ENCODE data around the gene F5. TPM values are rescaled to one million over a fixed set of nuclear protein-coding genes. Genes with fewer than 3 reads are reported as not detected.
"Not testable (repeated sequence)": the region's sequence is repeated elsewhere in the genome, so short reads cannot be mapped to it uniquely, and the experiment has no call there.

The F5 gene
- total RNA-seq, 1 donor from 2014 or later: 1.0 TPM

DNA sequence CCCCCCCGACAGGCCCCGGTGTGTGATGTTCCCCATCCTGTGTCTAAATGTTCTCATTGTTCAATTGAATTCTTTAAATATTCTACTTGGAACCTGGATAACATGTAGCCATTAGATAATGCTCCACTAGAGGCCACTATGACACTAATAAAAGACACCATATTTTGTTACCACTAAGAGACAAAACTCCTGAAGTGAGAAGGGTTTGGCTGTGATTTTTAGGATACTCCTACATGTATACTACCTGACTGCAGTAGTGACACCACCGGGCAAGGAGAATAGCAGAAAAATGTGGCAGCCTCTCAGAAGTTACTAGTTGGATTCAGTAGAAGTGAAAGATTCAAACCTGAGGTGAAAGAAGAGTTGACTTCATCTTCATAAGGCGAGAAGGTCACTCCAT is 36.0 kb downstream of the F5 start:
- Histone ChIP-seq H3K36me3 (ENCODE audit: control insufficient read depth in 3 of 3, insufficient read depth in 3 of 3, low read length in 3 of 3) (no peaks in the 10 kb centered on the region), H3K27ac (ENCODE audit: low read depth, low read length) (no peak overlapping the region), H3K4me1 (ENCODE audit: control insufficient read depth in 3 of 3, insufficient read depth in 3 of 3, low read length in 3 of 3) (no peaks in the 10 kb centered on the region), H3K27me3 (ENCODE audit: control insufficient read depth in 3 of 3, insufficient read depth in 3 of 3, low read length in 3 of 3) (no peaks in the 10 kb centered on the region), H3K9me3 (ENCODE audit: control insufficient read depth in 3 of 3, low read length in 3 of 3) (no peaks in the 10 kb centered on the region), H3K4me3 (ENCODE audit: low read length in 3 of 3) (no peak overlapping the region), H3K9ac (ENCODE audit: low read depth in 1 of 3, low read length in 3 of 3) (no peak overlapping the region)

DNA sequence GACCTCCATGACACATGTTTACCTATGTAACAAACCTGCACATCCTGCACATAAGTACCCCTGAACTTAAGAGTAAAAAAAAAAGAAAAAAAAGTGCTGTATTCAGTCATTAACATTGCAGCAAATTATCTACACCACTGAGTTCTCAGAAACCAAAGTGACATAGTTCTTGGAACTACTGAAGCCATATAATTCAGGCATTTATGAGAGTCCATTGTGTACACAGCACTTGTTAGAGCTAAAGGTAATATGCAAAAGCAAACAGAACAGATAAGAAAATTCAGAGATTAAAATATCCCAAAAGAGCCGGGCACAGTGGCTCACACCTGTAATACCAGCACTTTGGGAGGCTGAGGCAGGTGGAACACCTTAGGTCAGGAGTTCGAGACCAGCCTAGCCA is 38.0 kb downstream of the F5 start:
- no peaks in the 10 kb centered on the region for H3K36me3 ChIP-seq (ENCODE audit: control insufficient read depth in 3 of 3, insufficient read depth in 3 of 3, low read length in 3 of 3)
- H3K4me1 ChIP-seq (ENCODE audit: control insufficient read depth in 3 of 3, insufficient read depth in 3 of 3, low read length in 3 of 3): no peaks in the 10 kb centered on the region
- H3K4me3 ChIP-seq (ENCODE audit: low read length in 3 of 3): no peak overlapping the region
- no peaks in the 10 kb centered on the region for H3K27me3 ChIP-seq (ENCODE audit: control insufficient read depth in 3 of 3, insufficient read depth in 3 of 3, low read length in 3 of 3)
- no peak overlapping the region for H3K9ac ChIP-seq (ENCODE audit: low read depth in 1 of 3, low read length in 3 of 3)
- H3K9me3 ChIP-seq (ENCODE audit: control insufficient read depth in 3 of 3, low read length in 3 of 3): no peaks in the 10 kb centered on the region
- H3K27ac ChIP-seq (ENCODE audit: low read depth, low read length): no peak overlapping the region

DNA sequence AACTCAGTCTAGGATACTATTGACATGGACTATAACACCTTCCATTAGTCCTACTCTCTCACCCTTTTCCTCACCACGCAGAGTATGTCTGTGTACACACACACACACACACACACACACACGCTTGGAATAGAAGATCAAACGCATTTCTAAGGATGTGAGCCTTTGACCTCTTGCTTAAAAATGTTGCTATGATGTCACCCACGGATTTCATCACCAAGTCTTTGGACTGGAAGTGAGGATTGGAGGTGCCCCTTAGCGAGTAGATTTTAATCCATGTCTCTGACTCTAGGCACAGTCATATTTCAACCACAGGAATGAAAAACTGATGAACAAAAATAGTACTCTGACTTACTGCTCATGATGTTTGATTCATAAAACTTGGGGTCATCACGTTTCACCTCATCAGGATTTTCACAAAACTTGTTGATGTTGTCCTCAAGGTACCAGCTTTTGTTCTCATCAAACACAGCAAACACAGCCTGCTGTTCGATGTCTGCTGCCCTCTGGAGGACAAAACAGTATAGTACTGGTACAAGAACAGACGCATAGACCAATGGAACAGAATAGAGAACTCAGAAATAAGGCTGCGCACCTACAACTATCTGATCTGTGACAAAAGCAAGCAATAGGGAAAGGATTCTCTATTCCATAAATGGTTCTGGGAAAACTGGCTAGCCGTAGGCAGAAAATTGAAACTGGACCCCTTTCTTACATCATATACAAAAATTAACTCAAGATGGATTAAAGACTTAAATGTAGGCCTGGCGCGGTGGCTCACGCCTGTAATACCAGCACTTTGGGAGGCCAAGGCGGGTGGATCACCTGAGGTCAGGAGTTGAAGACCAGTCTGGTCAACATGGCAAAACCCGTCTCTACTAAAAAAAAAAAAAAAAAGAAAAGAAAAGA is 39.9 kb downstream of the F5 start:
- Histone ChIP-seq H3K4me3 (ENCODE audit: low read length in 3 of 3) (no peak overlapping the region), H3K36me3 (ENCODE audit: control insufficient read depth in 3 of 3, insufficient read depth in 3 of 3, low read length in 3 of 3) (no peaks in the 10 kb centered on the region), H3K4me1 (ENCODE audit: control insufficient read depth in 3 of 3, insufficient read depth in 3 of 3, low read length in 3 of 3) (no peaks in the 10 kb centered on the region), H3K9me3 (ENCODE audit: control insufficient read depth in 3 of 3, low read length in 3 of 3) (no peaks in the 10 kb centered on the region), H3K27me3 (ENCODE audit: control insufficient read depth in 3 of 3, insufficient read depth in 3 of 3, low read length in 3 of 3) (no peaks in the 10 kb centered on the region), H3K27ac (ENCODE audit: low read depth, low read length) (no peak overlapping the region), H3K9ac (ENCODE audit: low read depth in 1 of 3, low read length in 3 of 3) (no peak overlapping the region)

DNA sequence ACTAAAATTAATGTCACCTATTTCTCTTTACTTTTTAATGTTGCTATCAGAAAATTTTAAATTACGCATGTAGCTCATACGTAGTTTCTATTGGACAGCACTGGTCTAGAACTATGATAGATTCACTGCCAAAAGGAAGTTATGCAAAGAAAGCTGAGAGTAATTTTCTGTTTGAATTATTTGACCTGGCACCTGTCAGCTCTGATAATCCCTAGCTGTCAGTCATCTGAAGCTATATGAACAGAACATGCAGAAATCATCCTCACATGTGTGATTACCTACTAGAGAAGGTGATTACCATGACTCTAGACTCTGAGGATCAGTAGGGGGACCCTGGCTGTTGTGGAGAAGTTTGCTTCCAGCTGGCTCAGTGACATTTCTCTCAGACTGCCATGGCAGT is 40.8 kb downstream of the F5 start:
- H3K4me1 ChIP-seq (ENCODE audit: control insufficient read depth in 3 of 3, insufficient read depth in 3 of 3, low read length in 3 of 3): no peaks in the 10 kb centered on the region
- no peak overlapping the region for H3K27ac ChIP-seq (ENCODE audit: low read depth, low read length)
- H3K4me3 ChIP-seq (ENCODE audit: low read length in 3 of 3): no peak overlapping the region
- no peaks in the 10 kb centered on the region for H3K36me3 ChIP-seq (ENCODE audit: control insufficient read depth in 3 of 3, insufficient read depth in 3 of 3, low read length in 3 of 3)
- no peak overlapping the region for H3K9ac ChIP-seq (ENCODE audit: low read depth in 1 of 3, low read length in 3 of 3)
- no peaks in the 10 kb centered on the region for H3K9me3 ChIP-seq (ENCODE audit: control insufficient read depth in 3 of 3, low read length in 3 of 3)
- no peaks in the 10 kb centered on the region for H3K27me3 ChIP-seq (ENCODE audit: control insufficient read depth in 3 of 3, insufficient read depth in 3 of 3, low read length in 3 of 3)

DNA sequence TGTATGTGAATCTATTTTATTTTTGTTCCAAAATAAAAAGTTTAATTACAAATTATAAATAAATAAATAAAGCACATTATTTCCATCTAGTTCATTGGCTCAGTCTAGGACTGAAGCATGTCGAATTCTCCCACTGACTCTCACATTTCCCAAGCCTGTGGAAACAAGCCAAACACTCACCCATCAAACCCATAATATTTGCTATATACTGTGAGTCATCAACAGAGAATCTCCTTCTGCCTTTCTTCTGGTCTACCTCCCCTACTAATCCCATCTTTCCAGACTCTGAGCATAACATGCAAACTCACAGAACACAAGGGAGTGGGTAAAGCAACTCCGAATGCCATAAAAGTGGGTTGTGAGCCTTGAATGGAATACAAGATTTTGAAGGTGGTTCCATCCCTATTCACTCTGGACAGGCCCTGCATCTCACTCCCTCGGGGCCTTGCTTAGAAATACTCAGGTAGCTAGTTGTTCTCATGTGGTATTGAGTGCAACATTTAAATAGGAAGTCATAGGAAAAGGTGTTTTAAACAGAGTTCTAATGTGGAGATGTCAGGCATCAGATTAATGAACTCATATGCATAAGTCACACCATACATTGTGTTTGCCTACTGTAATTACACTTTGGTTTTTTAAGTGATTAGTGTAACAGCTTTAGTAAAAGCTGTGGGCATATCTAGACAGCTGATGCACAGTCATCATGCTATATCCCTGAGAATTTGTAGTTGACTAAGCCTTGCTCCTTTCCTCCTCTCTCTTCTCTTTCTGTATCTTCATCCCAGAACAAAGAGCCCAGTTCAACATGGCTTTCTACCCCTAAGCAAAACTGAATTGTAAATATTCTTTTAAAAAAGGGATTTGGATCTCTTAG is 47.0 kb downstream of the F5 start:
- H3K9ac ChIP-seq (ENCODE audit: low read depth in 1 of 3, low read length in 3 of 3): no peak overlapping the region
- H3K27me3 ChIP-seq (ENCODE audit: control insufficient read depth in 3 of 3, insufficient read depth in 3 of 3, low read length in 3 of 3): no peaks in the 10 kb centered on the region
- no peaks in the 10 kb centered on the region for H3K36me3 ChIP-seq (ENCODE audit: control insufficient read depth in 3 of 3, insufficient read depth in 3 of 3, low read length in 3 of 3)
- H3K4me3 ChIP-seq (ENCODE audit: low read length in 3 of 3): no peak overlapping the region
- H3K9me3 ChIP-seq (ENCODE audit: control insufficient read depth in 3 of 3, low read length in 3 of 3): no peaks in the 10 kb centered on the region
- no peak overlapping the region for H3K27ac ChIP-seq (ENCODE audit: low read depth, low read length)
- no peaks in the 10 kb centered on the region for H3K4me1 ChIP-seq (ENCODE audit: control insufficient read depth in 3 of 3, insufficient read depth in 3 of 3, low read length in 3 of 3)

DNA sequence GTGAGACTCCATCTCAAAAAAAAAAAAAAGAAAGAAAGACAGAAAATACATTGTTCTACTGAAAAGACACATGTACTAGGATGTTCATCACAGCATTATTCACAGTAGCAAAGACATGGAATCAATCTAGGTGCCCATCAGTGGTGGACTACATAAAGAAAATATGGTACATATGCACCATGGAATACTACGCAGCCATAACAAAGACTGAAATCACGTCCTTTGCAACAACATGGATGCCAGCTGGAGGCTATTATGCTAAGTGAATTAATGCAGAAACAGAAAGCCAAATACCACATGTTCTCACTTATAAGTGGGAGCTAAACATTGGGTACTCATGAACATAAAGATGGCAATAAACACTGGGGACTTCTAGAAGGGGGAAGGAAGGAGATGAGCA is 51.6 kb downstream of the F5 start:
- Histone ChIP-seq H3K9ac (ENCODE audit: low read depth in 1 of 3, low read length in 3 of 3) (no peak overlapping the region), H3K27ac (ENCODE audit: low read depth, low read length) (no peak overlapping the region), H3K9me3 (ENCODE audit: control insufficient read depth in 3 of 3, low read length in 3 of 3) (no peaks in the 10 kb centered on the region), H3K36me3 (ENCODE audit: control insufficient read depth in 3 of 3, insufficient read depth in 3 of 3, low read length in 3 of 3) (no peaks in the 10 kb centered on the region), H3K27me3 (ENCODE audit: control insufficient read depth in 3 of 3, insufficient read depth in 3 of 3, low read length in 3 of 3) (no peaks in the 10 kb centered on the region), H3K4me1 (ENCODE audit: control insufficient read depth in 3 of 3, insufficient read depth in 3 of 3, low read length in 3 of 3) (no peaks in the 10 kb centered on the region), H3K4me3 (ENCODE audit: low read length in 3 of 3) (no peak overlapping the region)

DNA sequence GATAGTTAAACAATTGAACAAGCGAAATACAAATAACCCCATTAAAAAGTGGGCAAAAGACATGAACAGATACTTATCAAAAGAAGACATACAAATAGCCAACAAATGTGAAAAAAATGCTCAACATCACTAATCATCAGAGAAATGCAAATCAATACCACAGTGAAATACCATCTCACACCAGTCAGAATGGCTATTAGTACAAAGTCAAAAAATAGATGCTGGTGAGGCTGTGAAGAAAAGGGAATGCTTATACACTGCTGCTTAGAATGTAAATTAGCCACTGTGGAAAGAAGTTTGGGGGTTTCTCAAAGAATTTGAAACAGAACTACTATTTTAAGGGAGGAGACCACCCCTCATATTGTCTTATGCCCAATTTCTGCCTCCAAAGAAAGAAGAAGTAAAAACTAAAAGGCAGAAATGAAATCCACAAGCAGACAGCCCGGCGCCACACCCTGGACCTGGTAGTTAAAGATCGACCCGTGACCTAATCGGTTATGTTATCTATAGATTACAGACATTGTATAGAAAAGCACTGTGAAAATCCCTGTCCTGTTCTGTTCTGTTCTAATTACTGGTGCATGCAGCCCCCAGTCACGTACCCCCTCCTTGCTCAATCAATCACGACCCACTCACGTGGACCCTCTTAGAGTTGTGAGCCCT is 52.6 kb downstream of the F5 start:
- not testable (repeated sequence) for H3K27ac ChIP-seq (ENCODE audit: low read depth, low read length); H3K27me3 ChIP-seq (ENCODE audit: control insufficient read depth in 3 of 3, insufficient read depth in 3 of 3, low read length in 3 of 3); H3K4me3 ChIP-seq (ENCODE audit: low read length in 3 of 3); H3K4me1 ChIP-seq (ENCODE audit: control insufficient read depth in 3 of 3, insufficient read depth in 3 of 3, low read length in 3 of 3); H3K9me3 ChIP-seq (ENCODE audit: control insufficient read depth in 3 of 3, low read length in 3 of 3); H3K36me3 ChIP-seq (ENCODE audit: control insufficient read depth in 3 of 3, insufficient read depth in 3 of 3, low read length in 3 of 3); H3K9ac ChIP-seq (ENCODE audit: low read depth in 1 of 3, low read length in 3 of 3)

DNA sequence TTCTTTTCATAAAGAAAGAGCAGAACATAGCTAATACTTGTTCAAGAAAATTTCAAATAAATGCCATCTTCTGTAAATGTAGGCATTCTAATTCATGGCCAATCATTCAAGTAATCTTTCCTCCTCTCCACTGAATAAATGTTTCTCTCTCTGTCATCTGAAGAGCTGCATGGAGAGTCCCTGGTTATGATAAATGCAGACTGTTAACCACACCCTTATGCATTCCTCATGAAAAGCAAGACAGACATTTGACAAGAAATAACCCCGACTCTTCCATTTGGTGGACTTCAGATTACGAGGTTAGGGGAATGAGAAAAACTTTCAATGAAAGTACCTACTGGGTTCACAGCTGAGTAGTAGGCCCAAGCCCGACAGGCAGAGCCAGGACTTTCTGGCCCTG is 55.8 kb downstream of the F5 start:
- Histone ChIP-seq H3K27me3 (ENCODE audit: control insufficient read depth in 3 of 3, insufficient read depth in 3 of 3, low read length in 3 of 3) (no peaks in the 10 kb centered on the region), H3K9me3 (ENCODE audit: control insufficient read depth in 3 of 3, low read length in 3 of 3) (no peaks in the 10 kb centered on the region), H3K9ac (ENCODE audit: low read depth in 1 of 3, low read length in 3 of 3) (no peak overlapping the region), H3K4me1 (ENCODE audit: control insufficient read depth in 3 of 3, insufficient read depth in 3 of 3, low read length in 3 of 3) (peaks cover 0 to 3% (median 0%) of the 10 kb centered on the region in 3 donors), H3K27ac (ENCODE audit: low read depth, low read length) (no peak overlapping the region), H3K36me3 (ENCODE audit: control insufficient read depth in 3 of 3, insufficient read depth in 3 of 3, low read length in 3 of 3) (no peaks in the 10 kb centered on the region), H3K4me3 (ENCODE audit: low read length in 3 of 3) (no peak overlapping the region)

DNA sequence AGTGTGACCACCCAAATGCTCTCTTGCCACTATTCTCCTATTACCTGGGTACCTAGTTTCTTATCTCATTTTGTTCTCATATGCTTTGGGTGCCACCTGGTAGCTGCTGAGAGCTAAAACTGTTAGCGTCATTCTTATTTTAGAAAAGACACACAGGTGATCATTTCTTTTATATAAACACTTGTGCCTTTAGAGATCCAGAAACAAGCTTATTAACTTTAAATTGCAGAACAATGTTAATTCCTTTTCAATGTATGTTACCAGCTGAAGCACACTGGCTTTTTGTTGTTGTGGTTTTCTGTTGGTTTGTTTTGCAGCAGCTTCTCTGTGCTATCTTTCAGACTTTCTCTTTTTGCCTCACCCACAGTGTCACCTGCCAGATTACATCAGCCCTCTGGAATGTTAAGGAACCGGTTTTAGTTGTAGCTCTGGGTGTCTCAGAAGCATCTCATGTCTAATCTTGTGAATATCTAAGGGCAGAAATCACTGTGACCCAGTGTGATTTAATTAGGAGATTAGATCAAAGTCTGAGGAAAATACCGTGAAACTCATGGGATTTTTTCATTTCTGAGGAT is 57.1 kb downstream of the F5 start:
- no peaks in the 10 kb centered on the region for H3K36me3 ChIP-seq (ENCODE audit: control insufficient read depth in 3 of 3, insufficient read depth in 3 of 3, low read length in 3 of 3)
- H3K4me3 ChIP-seq (ENCODE audit: low read length in 3 of 3): no peak overlapping the region
- no peaks in the 10 kb centered on the region for H3K9me3 ChIP-seq (ENCODE audit: control insufficient read depth in 3 of 3, low read length in 3 of 3)
- H3K27me3 ChIP-seq (ENCODE audit: control insufficient read depth in 3 of 3, insufficient read depth in 3 of 3, low read length in 3 of 3): no peaks in the 10 kb centered on the region
- H3K4me1 ChIP-seq (ENCODE audit: control insufficient read depth in 3 of 3, insufficient read depth in 3 of 3, low read length in 3 of 3): peaks cover 0 to 3% (median 0%) of the 10 kb centered on the region in 3 donors
- peak overlapping the region in 1 of 3 donors; percentile 16 for H3K9ac ChIP-seq (ENCODE audit: low read depth in 1 of 3, low read length in 3 of 3)
- H3K27ac ChIP-seq (ENCODE audit: low read depth, low read length): no peak overlapping the region

All from skeletal muscle tissue (tissue), 4 donors.